AG04450 (cell line): ENCODE measurements around the gene CAPRIN1. TPM values are rescaled to one million over a fixed set of nuclear protein-coding genes. Genes with fewer than 3 reads are reported as not detected.

Source experiments
- CTCF ChIA-PET: fragments of 300-600, 350-600 bp; formaldehyde crosslinking; extraction: SDS; loops from one replicate; lab custom pipeline; 2022; ENCODE audit warnings: antibody characterized with exemption, inconsistent platforms; lab: Charles Lee
- POLR2A ChIA-PET: fragments of 350-600 bp; formaldehyde crosslinking; extraction: SDS; loops from one replicate; lab custom pipeline; 2021; ENCODE audit warnings: antibody characterized with exemption, inconsistent platforms; lab: Yijun Ruan, JAX
- DNase-seq: peaks from one replicate; pipeline ENCODE4 v3.0.0-alpha.2; 2011; ENCODE audit warnings: low read depth, low spot score
- H3K27ac ChIP-seq: one replicate; pipeline ENCODE4 v1.5.1; 2012; ENCODE audit warnings: low read depth, low read length, control low read depth
- H3K27me3 ChIP-seq: one replicate; pipeline ENCODE4 v1.6.0; 2012; ENCODE audit warnings: low read length; ENCODE audit not compliant: control insufficient read depth, insufficient read depth
- H3K4me3 ChIP-seq: 2 replicates; pipeline ENCODE4 v1.5.1; 2011; ENCODE audit warnings: mild to moderate bottlenecking, low read depth, low read length, control low read depth
- H3K9me3 ChIP-seq: 2 replicates; pipeline ENCODE4 v1.5.1; 2012; ENCODE audit warnings: low read length; ENCODE audit not compliant: control insufficient read depth, insufficient read depth
- CTCF ChIP-seq: IDR thresholded peaks from 2 replicates; pipeline ENCODE4 v1.5.1; 2011; ENCODE audit warnings: low read depth, low read length, control low read depth, inconsistent platforms
- polyA plus RNA-seq: library from polyadenylated mRNA; depleted of rRNA; stranded (reverse); fragments of >200 nt; gene quantifications from 2 replicates; pipeline ENCODE4 v1.2.3, GENCODE V29; 2011

The CAPRIN1 gene
- polyA plus RNA-seq, 1 experiment: 251 TPM

- CTCF ChIA-PET: no interaction called here
- no peak for TF ChIP-seq CTCF
- Histone ChIP-seq H3K27me3 (no peaks in the 10 kb centered on the region), H3K9me3 (no peaks in the 10 kb centered on the region), H3K4me3 (no peak overlapping the region), H3K27ac (no peak overlapping the region)
- no peak for DNase-seq
- POLR2A ChIA-PET: no interaction called here
Measured at GRCh38 chr11:34128824-34129223, 77.3 kb downstream of the CAPRIN1 start.

GRCh38 chr11:34132261-34132965 is 80.9 kb downstream of the CAPRIN1 start:
- TF ChIP-seq CTCF: no peak
- Histone ChIP-seq H3K27ac (no peak overlapping the region), H3K27me3 (no peaks in the 10 kb centered on the region), H3K9me3 (no peaks in the 10 kb centered on the region), H3K4me3 (no peak overlapping the region)
- no peak for DNase-seq
- ChIA-PET CTCF (no interaction called here), POLR2A (no interaction called here)

- no peak for DNase-seq
- H3K27ac ChIP-seq: no peak overlapping the region
- no peak for TF ChIP-seq CTCF
- ChIA-PET POLR2A (interaction anchor here (0.6 kb wide), 1 partner anchor 29 kb away, joined by 3 read pairs; no protein-coding TSS in a partner anchor), CTCF (no interaction called here)
- H3K4me3 ChIP-seq: no peak overlapping the region
- H3K9me3 ChIP-seq: no peaks in the 10 kb centered on the region
- H3K27me3 ChIP-seq: no peaks in the 10 kb centered on the region
Measured at GRCh38 chr11:34134765-34135164, 83.2 kb downstream of the CAPRIN1 start.

- H3K9me3 ChIP-seq: no peaks in the 10 kb centered on the region
- POLR2A ChIA-PET: interaction anchor here (0.6 kb wide), 1 partner anchor 29 kb away, joined by 3 read pairs; no protein-coding TSS in a partner anchor
- TF ChIP-seq CTCF: no peak
- CTCF ChIA-PET: interaction anchor here (0.6 kb wide), 1 partner anchor 39 kb away, joined by 3 read pairs; no protein-coding TSS in a partner anchor
- H3K4me3 ChIP-seq: no peak overlapping the region
- no peak overlapping the region for H3K27ac ChIP-seq
- H3K27me3 ChIP-seq: no peaks in the 10 kb centered on the region
- no peak for DNase-seq
Measured at GRCh38 chr11:34135439-34135838, 83.9 kb downstream of the CAPRIN1 start.

- no peaks in the 10 kb centered on the region for H3K9me3 ChIP-seq
- ChIA-PET POLR2A (no interaction called here), CTCF (interaction anchor here (1.3 kb wide), 1 partner anchor 356 kb away, joined by 3 read pairs; no protein-coding TSS in a partner anchor)
- no peak overlapping the region for H3K27ac ChIP-seq
- no peak overlapping the region for H3K4me3 ChIP-seq
- H3K27me3 ChIP-seq: no peaks in the 10 kb centered on the region
- DNase-seq: no peak
- no peak for TF ChIP-seq CTCF
Measured at GRCh38 chr11:34136420-34136819, 84.9 kb downstream of the CAPRIN1 start.
